Upper lobe of right lung (tissue), 1 donor: Measurements from ENCODE around the gene ATP6V0A4. TPM values are rescaled to one million over a fixed set of nuclear protein-coding genes. Genes with fewer than 3 reads are reported as not detected.
"Not testable (repeated sequence)": the region's sequence is repeated elsewhere in the genome, so short reads cannot be mapped to it uniquely, and the experiment has no call there.

Source experiments
- ATAC-seq: fragments of 200-7000 bp; cut with Tn5 transposase; one replicate; pipeline ENCODE4 v1.9.1; 2020; ENCODE audit warnings: mild to moderate bottlenecking, moderate library complexity
- DNase-seq: peaks from one replicate; pipeline ENCODE4 v3.0.0-alpha.2; 2020
- H3K27ac ChIP-seq: fragments of 200-600 bp; one replicate; pipeline ENCODE4 v1.8.0; 2022
- H3K27me3 ChIP-seq: fragments of 200-600 bp; one replicate; pipeline ENCODE4 v1.8.0; 2022; ENCODE audit warnings: mild to moderate bottlenecking
- H3K36me3 ChIP-seq: fragments of 200-600 bp; one replicate; pipeline ENCODE4 v1.8.0; 2022
- H3K4me1 ChIP-seq: fragments of 200-600 bp; one replicate; pipeline ENCODE4 v1.8.0; 2022
- H3K4me3 ChIP-seq: fragments of 200-600 bp; one replicate; pipeline ENCODE4 v1.8.0; 2022; ENCODE audit warnings: mild to moderate bottlenecking
- H3K9me3 ChIP-seq: fragments of 200-600 bp; one replicate; pipeline ENCODE4 v1.8.0; 2022
- intact Hi-C: fragments of 100-400 bp; cut with DNase I; formaldehyde crosslinking; loops from one replicate; pipeline ENCODE4 v1.11.0; 2022
- total RNA-seq: library from RNA; stranded (reverse); fragmentation: NEBNext Ultra II Directional; extraction: Animal tissue kit (Norgen Biotek cat#: 25700); gene quantifications from one replicate; pipeline ENCODE4 v1.2.1, GENCODE V29; 2021
- TF ChIP-seq, protein P1 (sequence below): fragments of 200-600 bp; IDR thresholded peaks from one replicate; pipeline ENCODE4 v1.8.0; 2022; ENCODE audit warnings: antibody characterized with exemption
- donor health status: DM: no; HTN: yes; CAD: no; lungs with severe emphysema.

ATP6V0A4 gene
- total RNA-seq, 1 donor from 2014 or later = 2.4 TPM

- TF ChIP-seq, protein P1, sequence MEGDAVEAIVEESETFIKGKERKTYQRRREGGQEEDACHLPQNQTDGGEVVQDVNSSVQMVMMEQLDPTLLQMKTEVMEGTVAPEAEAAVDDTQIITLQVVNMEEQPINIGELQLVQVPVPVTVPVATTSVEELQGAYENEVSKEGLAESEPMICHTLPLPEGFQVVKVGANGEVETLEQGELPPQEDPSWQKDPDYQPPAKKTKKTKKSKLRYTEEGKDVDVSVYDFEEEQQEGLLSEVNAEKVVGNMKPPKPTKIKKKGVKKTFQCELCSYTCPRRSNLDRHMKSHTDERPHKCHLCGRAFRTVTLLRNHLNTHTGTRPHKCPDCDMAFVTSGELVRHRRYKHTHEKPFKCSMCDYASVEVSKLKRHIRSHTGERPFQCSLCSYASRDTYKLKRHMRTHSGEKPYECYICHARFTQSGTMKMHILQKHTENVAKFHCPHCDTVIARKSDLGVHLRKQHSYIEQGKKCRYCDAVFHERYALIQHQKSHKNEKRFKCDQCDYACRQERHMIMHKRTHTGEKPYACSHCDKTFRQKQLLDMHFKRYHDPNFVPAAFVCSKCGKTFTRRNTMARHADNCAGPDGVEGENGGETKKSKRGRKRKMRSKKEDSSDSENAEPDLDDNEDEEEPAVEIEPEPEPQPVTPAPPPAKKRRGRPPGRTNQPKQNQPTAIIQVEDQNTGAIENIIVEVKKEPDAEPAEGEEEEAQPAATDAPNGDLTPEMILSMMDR = no peak
- intact Hi-C loops = no loop called here
- Histone ChIP-seq H3K9me3 (no peaks in the 10 kb centered on the region), H3K36me3 (no peaks in the 10 kb centered on the region), H3K27ac (no peak overlapping the region), H3K27me3 (no peaks in the 10 kb centered on the region), H3K4me3 (no peak overlapping the region), H3K4me1 (no peaks in the 10 kb centered on the region)
- DNase-seq (no peak), ATAC-seq (no peak)
Observed at GRCh38 chr7:138802706-138803105, 4.7 kb upstream of the ATP6V0A4 start.

- TF ChIP-seq, protein P1 = no peak
- no peaks in the 10 kb centered on the region for H3K9me3 ChIP-seq
- no peak for ATAC-seq
- H3K27ac ChIP-seq = no peak overlapping the region
- intact Hi-C loops = no loop called here
- H3K27me3 ChIP-seq = no peaks in the 10 kb centered on the region
- H3K4me3 ChIP-seq = no peak overlapping the region
- H3K4me1 ChIP-seq = no peaks in the 10 kb centered on the region
- DNase-seq = no peak
- H3K36me3 ChIP-seq = no peaks in the 10 kb centered on the region
Observed at GRCh38 chr7:138801256-138801655, 3.3 kb upstream of the ATP6V0A4 start.

DNA sequence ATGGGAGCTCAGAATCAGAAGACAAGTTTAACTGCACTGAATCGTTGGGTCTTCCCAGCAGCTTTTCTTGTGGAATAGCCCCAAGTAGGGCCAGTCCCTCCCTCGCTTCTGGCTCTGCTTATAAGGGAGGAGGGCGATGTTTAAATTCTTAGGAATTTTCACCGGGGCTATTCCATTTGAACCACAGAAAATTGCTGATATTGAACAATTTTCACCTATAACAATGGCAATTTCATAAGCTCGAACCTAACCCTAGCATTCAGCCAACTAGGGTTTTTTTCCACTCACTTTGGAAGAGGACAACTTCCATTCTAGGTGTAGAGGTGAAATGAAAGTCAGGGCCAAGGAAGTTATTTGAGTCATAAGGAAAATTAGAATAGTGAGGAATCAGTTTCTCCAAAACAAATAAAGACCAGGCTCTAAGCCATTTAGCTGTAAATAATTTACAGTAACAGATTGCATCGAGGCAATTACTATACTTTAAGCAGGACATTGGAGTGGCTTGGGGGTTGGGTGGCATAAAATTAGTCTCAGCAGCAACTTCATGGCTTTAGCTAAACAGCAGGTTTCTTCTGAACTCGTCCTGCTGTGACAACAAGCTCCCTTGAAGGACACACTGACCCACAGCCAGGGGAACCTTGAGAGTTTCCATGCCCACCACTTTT, 1.5 kb upstream of the ATP6V0A4 start:
- intact Hi-C loops = no loop called here
- no peak overlapping the region for H3K4me3 ChIP-seq
- H3K27me3 ChIP-seq = no peaks in the 10 kb centered on the region
- H3K36me3 ChIP-seq = no peaks in the 10 kb centered on the region
- no peak for DNase-seq
- TF ChIP-seq, protein P1 = no peak
- H3K4me1 ChIP-seq = no peaks in the 10 kb centered on the region
- no peaks in the 10 kb centered on the region for H3K9me3 ChIP-seq
- no peak overlapping the region for H3K27ac ChIP-seq
- ATAC-seq = no peak

GRCh38 chr7:138798836-138799235, 840 bp upstream of the ATP6V0A4 start:
- TF ChIP-seq, protein P1 = no peak
- Histone ChIP-seq H3K27me3 (no peaks in the 10 kb centered on the region), H3K4me3 (no peak overlapping the region), H3K4me1 (no peaks in the 10 kb centered on the region), H3K36me3 (no peaks in the 10 kb centered on the region), H3K27ac (no peak overlapping the region), H3K9me3 (no peaks in the 10 kb centered on the region)
- intact Hi-C loops = no loop called here
- DNase-seq = no peak
- ATAC-seq = no peak

DNA sequence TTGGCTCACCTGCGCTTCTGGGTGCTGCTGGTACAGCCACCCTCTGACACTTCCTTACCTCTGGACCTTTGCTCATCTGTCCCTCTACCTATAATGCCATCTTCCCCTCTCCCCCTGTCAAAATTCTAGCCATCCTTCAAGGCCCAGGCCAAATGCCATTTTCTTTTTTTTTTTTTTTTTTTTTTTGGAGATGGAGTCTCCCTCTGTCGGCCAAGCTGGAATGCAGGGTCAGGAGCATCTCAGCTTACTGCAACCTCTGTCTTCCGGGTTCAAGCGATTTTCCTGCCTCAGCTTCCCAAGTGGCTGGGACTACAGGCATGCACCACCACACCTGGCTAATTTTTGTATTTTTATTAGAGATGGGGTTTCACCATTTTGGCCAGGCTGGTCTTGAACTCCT, 950 bp downstream of the ATP6V0A4 start:
- ATAC-seq, H3K9me3 ChIP-seq, H3K4me3 ChIP-seq, H3K27me3 ChIP-seq, H3K4me1 ChIP-seq, DNase-seq, H3K27ac ChIP-seq, H3K36me3 ChIP-seq, intact Hi-C loops: not testable (repeated sequence)

GRCh38 chr7:138796038-138796615, 1.9 kb downstream of the ATP6V0A4 start:
- DNase-seq = no peak
- Histone ChIP-seq H3K36me3 (no peaks in the 10 kb centered on the region), H3K4me3 (no peak overlapping the region), H3K4me1 (no peaks in the 10 kb centered on the region), H3K9me3 (no peaks in the 10 kb centered on the region), H3K27me3 (no peaks in the 10 kb centered on the region), H3K27ac (no peak overlapping the region)
- intact Hi-C loops = no loop called here
- ATAC-seq = no peak
- TF ChIP-seq, protein P1 = no peak
